A549 (cell line): ENCODE data around the gene TMC6. TPM values are rescaled to one million over a fixed set of nuclear protein-coding genes. Genes with fewer than 3 reads are reported as not detected.

Source experiments
- ATAC-seq, 2 experiments: fragments of 200-7000 bp in 1 of 2; fragments of >200 bp in 1 of 2; cut with Nextera tagmentation in 1 of 2; cut with Tn5 transposase in 1 of 2; 3 replicates each; pipeline versions ENCODE4 v1.8.0 to v1.9.1; 2018 to 2020; ENCODE audit warnings: mild to moderate bottlenecking in 1 of 2, moderate library complexity in 1 of 2
- CTCF ChIA-PET: fragments of 300-600 bp; sonication (Branson Sonifier 250); formaldehyde crosslinking; extraction: SDS; loops from one replicate; lab custom pipeline; 2021; ENCODE audit warnings: antibody characterized with exemption, inconsistent platforms; lab: Yijun Ruan, JAX
- POLR2A ChIA-PET: fragments of 350-600 bp; formaldehyde crosslinking; extraction: SDS; loops from one replicate; lab custom pipeline; 2021; ENCODE audit warnings: antibody characterized with exemption, inconsistent platforms; lab: Yijun Ruan, JAX
- DNase-seq, 2 experiments: peaks; one replicate each; pipeline versions ENCODE4 v3.0.0 to v3.0.0-alpha.2; 2011 to 2016; ENCODE audit warnings: low read depth in 1 of 2, low spot score in 1 of 2
- FAIRE-seq: peaks from 2 replicates; lab custom pipeline; 2011; peaks lifted over from hg19 to GRCh38; lab: Jason Lieb, UNC
- H3K27ac ChIP-seq, 2 experiments: fragments of >200 bp; sonication (Bioruptor Twin); formaldehyde crosslinking; 3 replicates each; pipeline ENCODE4 v1.5.1; 2016 to 2017
- H3K4me1 ChIP-seq: fragments of >200 bp; sonication (Bioruptor Twin); formaldehyde crosslinking; 3 replicates; pipeline ENCODE4 v1.6.1; 2016
- H3K4me2 ChIP-seq: fragments of >200 bp; sonication (Bioruptor Twin); formaldehyde crosslinking; 3 replicates; pipeline ENCODE4 v1.6.1; 2016
- H3K4me3 ChIP-seq: fragments of >200 bp; sonication (Bioruptor Twin); formaldehyde crosslinking; 3 replicates; pipeline ENCODE4 v1.5.1; 2016
- H3K9me3 ChIP-seq: fragments of >200 bp; sonication (Bioruptor Twin); formaldehyde crosslinking; 3 replicates; pipeline ENCODE4 v1.6.1; 2016
- BHLHE40 ChIP-seq: IDR thresholded peaks from 2 replicates; pipeline ENCODE4 v1.6.1; 2012; ENCODE audit warnings: low read depth, low read length, inconsistent platforms
- CEBPB ChIP-seq, 2 experiments: fragments of >200 bp in 1 of 2; sonication (Bioruptor Twin) in 1 of 2; formaldehyde crosslinking in 1 of 2; IDR thresholded peaks; 2 replicates each; pipeline ENCODE4 v1.6.1; 2012 to 2016
- ESRRA ChIP-seq: fragments of 150-350 bp; IDR thresholded peaks from 2 replicates; pipeline ENCODE4 v1.6.1; 2014; ENCODE audit warnings: mild to moderate bottlenecking, low read length, borderline replicate concordance
- FOSB ChIP-seq: fragments of 250-450 bp; sonication (Bioruptor Pico); IDR thresholded peaks from 2 replicates; pipeline ENCODE4 v1.5.0; 2020; ENCODE audit warnings: mild to moderate bottlenecking, moderate library complexity
- FOSL2 ChIP-seq, 2 experiments: fragments of 450-650 bp in 1 of 2; fragments of >200 bp in 1 of 2; sonication (Bioruptor Twin) in 1 of 2; formaldehyde crosslinking; IDR thresholded peaks; 2 replicates each; pipeline versions ENCODE4 v1.5.0 to v1.6.1; 2016 to 2020; ENCODE audit warnings: mild to moderate bottlenecking in 1 of 2, moderate library complexity in 1 of 2
- FOXS1 ChIP-seq: fragments of 250-450 bp; sonication (Bioruptor Pico); IDR thresholded peaks from 2 replicates; pipeline ENCODE4 v1.5.0; 2020; ENCODE audit warnings: mild to moderate bottlenecking, moderate library complexity
- GATA3 ChIP-seq: IDR thresholded peaks from 2 replicates; pipeline ENCODE4 v1.6.1; 2012; ENCODE audit warnings: borderline replicate concordance
- HDAC2 ChIP-seq: fragments of 200-600 bp; sonication (generic); IDR thresholded peaks from 2 replicates; pipeline ENCODE4 v1.6.1; 2016
- HEYL ChIP-seq: fragments of 250-450 bp; sonication (Bioruptor Pico); IDR thresholded peaks from 2 replicates; pipeline ENCODE4 v1.8.0; 2021; ENCODE audit warnings: mild to moderate bottlenecking, moderate library complexity
- HOXA7 ChIP-seq: fragments of 250-450 bp; sonication (Bioruptor Pico); IDR thresholded peaks from 2 replicates; pipeline ENCODE4 v1.5.0; 2020; ENCODE audit warnings: mild to moderate bottlenecking, moderate library complexity
- KDM5A ChIP-seq: fragments of 200-600 bp; sonication (generic); IDR thresholded peaks from 2 replicates; pipeline ENCODE4 v1.6.1; 2016; ENCODE audit warnings: antibody characterized with exemption, mild to moderate bottlenecking
- MAFK ChIP-seq: fragments of 450-650 bp; IDR thresholded peaks from 2 replicates; pipeline ENCODE4 v1.6.1; 2014; ENCODE audit not compliant: partially characterized antibody
- MYC ChIP-seq: IDR thresholded peaks from 2 replicates; pipeline ENCODE4 v1.6.1; 2012; ENCODE audit warnings: mild to moderate bottlenecking, inconsistent platforms, low read length, improper control_type of control experiment, borderline replicate concordance
- NPAS2 ChIP-seq: fragments of 250-450 bp; sonication (Bioruptor Pico); IDR thresholded peaks from 2 replicates; pipeline ENCODE4 v1.8.0; 2022; ENCODE audit warnings: mild to moderate bottlenecking, moderate library complexity, borderline replicate concordance
- RARB ChIP-seq: fragments of 250-450 bp; sonication (Bioruptor Pico); IDR thresholded peaks from 2 replicates; pipeline ENCODE4 v1.8.0; 2021; ENCODE audit warnings: mild to moderate bottlenecking, moderate library complexity
- RFX5 ChIP-seq: fragments of 450-650 bp; IDR thresholded peaks from 2 replicates; pipeline ENCODE4 v1.7.1; 2014; ENCODE audit warnings: antibody characterized with exemption, mild to moderate bottlenecking, moderate library complexity
- TFCP2L1 ChIP-seq: fragments of 250-450 bp; sonication (Bioruptor Pico); IDR thresholded peaks from 2 replicates; pipeline ENCODE4 v1.5.0; 2021; ENCODE audit warnings: mild to moderate bottlenecking
- ZFP36 ChIP-seq: fragments of 450-650 bp; IDR thresholded peaks from 2 replicates; pipeline ENCODE4 v1.6.1; 2014; ENCODE audit warnings: borderline replicate concordance; ENCODE audit not compliant: partially characterized antibody
- WGBS: methylation state at CpG from one replicate; pipeline ENCODE4 v1.1.6; 2017; ENCODE audit errors: missing lambda C conversion rate; 5-methylcytosine and 5-hydroxymethylcytosine counted together
- polyA plus RNA-seq, 4 experiments: library from polyadenylated mRNA; depleted of rRNA in 3 of 4; stranded (reverse); fragments of >200 nt; fragmentation: RNase III in 1 of 4; extraction: RNeasy Plus Mini Kit Qiagen cat#74134 plus additional on column Dnase treatment in 1 of 4; gene quantifications; 2 replicates in 3 of 4; 3 replicates in 1 of 4; pipeline ENCODE4 v1.2.3, GENCODE V29; 2011 to 2017
- TF ChIP-seq, protein P1 (sequence below): fragments of >200 bp; sonication (Bioruptor Twin); formaldehyde crosslinking; IDR thresholded peaks from 3 replicates; pipeline ENCODE4 v1.6.1; 2016
- TF ChIP-seq, protein P2 (sequence below): fragments of 450-650 bp; IDR thresholded peaks from 2 replicates; pipeline ENCODE4 v1.6.1; 2014; ENCODE audit warnings: antibody characterized with exemption
- TF ChIP-seq, protein P3 (sequence below): IDR thresholded peaks from 2 replicates; pipeline ENCODE4 v1.6.1; 2012
- TF ChIP-seq, protein P4 (sequence below): fragments of 250-450 bp; sonication (Bioruptor Pico); IDR thresholded peaks from 2 replicates; pipeline ENCODE4 v1.5.0; 2020; ENCODE audit warnings: low read depth, mild to moderate bottlenecking, moderate library complexity
- TF ChIP-seq, protein P5 (sequence below): fragments of >200 bp; sonication (Bioruptor Twin); formaldehyde crosslinking; IDR thresholded peaks from 2 replicates; pipeline ENCODE4 v1.6.1; 2016
- TF ChIP-seq, protein P6 (sequence below): IDR thresholded peaks from 2 replicates; pipeline ENCODE4 v1.6.1; 2012; ENCODE audit warnings: low read depth, borderline replicate concordance
- TF ChIP-seq, protein P7 (sequence below): fragments of 250-450 bp; sonication (Bioruptor Pico); IDR thresholded peaks from 2 replicates; pipeline ENCODE4 v1.5.0; 2021; ENCODE audit warnings: mild to moderate bottlenecking, moderate library complexity, borderline replicate concordance

The TMC6 gene
- polyA plus RNA-seq, 2 of the 4 experiments (the other 2 are of a cell fraction): 4.7 to 9.4 TPM

DNA sequence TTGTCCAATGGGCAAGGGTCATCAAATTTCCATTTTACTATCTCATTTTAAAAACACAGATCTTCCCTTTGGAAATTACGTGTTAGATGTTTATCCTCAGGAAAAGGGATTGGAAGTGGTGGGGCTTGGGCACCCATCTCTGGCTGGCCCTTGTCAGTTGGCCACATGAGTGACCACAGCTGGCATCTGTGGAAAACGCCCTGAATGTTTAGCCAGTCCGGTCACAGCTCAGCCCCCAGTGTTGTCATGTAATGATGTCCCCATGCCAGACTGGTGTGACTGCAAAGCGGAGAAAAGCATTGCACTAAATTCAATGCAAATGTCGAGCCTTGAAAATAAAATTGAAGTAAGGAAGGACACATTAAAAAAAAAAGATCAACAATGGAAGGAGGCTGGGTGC, 53.0 kb downstream of the TMC6 start:
- Histone ChIP-seq H3K9me3 (no peaks in the 10 kb centered on the region), H3K4me1 (no peaks in the 10 kb centered on the region), H3K4me2 (no peak overlapping the region), H3K4me3 (no peak overlapping the region), H3K27ac (no peak overlapping the region)
- WGBS: 81% methylated on average over 5 of the region's 5 CpGs
- ChIA-PET CTCF (interaction anchor here (0.6 kb wide), 1 partner anchor 61 kb away, joined by 4 read pairs; no protein-coding TSS in a partner anchor), POLR2A (no interaction called here)
- FAIRE-seq (no peak), ATAC-seq (no peak), DNase-seq (no peak)
- TF ChIP-seq, protein P1, sequence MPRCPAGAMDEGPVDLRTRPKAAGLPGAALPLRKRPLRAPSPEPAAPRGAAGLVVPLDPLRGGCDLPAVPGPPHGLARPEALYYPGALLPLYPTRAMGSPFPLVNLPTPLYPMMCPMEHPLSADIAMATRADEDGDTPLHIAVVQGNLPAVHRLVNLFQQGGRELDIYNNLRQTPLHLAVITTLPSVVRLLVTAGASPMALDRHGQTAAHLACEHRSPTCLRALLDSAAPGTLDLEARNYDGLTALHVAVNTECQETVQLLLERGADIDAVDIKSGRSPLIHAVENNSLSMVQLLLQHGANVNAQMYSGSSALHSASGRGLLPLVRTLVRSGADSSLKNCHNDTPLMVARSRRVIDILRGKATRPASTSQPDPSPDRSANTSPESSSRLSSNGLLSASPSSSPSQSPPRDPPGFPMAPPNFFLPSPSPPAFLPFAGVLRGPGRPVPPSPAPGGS: no peak
- no peak for TF ChIP-seq BHLHE40
- TF ChIP-seq MYC: no peak
- TF ChIP-seq MAFK: no peak
- TF ChIP-seq, protein P2, sequence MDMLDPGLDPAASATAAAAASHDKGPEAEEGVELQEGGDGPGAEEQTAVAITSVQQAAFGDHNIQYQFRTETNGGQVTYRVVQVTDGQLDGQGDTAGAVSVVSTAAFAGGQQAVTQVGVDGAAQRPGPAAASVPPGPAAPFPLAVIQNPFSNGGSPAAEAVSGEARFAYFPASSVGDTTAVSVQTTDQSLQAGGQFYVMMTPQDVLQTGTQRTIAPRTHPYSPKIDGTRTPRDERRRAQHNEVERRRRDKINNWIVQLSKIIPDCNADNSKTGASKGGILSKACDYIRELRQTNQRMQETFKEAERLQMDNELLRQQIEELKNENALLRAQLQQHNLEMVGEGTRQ: no peak
- no peak for TF ChIP-seq FOSL2 (IDR thresholded peaks at IDR 0.05)
- TF ChIP-seq FOSL2 (CRISPR knock-in tag; IDR thresholded peaks at IDR 0.05): no peak
- no peak for TF ChIP-seq CEBPB (IDR thresholded peaks at IDR 0.05)
- TF ChIP-seq, protein P3, sequence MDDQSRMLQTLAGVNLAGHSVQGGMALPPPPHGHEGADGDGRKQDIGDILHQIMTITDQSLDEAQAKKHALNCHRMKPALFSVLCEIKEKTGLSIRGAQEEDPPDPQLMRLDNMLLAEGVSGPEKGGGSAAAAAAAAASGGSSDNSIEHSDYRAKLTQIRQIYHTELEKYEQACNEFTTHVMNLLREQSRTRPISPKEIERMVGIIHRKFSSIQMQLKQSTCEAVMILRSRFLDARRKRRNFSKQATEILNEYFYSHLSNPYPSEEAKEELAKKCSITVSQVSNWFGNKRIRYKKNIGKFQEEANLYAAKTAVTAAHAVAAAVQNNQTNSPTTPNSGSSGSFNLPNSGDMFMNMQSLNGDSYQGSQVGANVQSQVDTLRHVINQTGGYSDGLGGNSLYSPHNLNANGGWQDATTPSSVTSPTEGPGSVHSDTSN: no peak
- TF ChIP-seq GATA3: no peak
- TF ChIP-seq, protein P4, sequence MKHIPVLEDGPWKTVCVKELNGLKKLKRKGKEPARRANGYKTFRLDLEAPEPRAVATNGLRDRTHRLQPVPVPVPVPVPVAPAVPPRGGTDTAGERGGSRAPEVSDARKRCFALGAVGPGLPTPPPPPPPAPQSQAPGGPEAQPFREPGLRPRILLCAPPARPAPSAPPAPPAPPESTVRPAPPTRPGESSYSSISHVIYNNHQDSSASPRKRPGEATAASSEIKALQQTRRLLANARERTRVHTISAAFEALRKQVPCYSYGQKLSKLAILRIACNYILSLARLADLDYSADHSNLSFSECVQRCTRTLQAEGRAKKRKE (CRISPR knock-in tag): no peak
- TF ChIP-seq NPAS2 (CRISPR knock-in tag): no peak
- no peak for TF ChIP-seq RARB (CRISPR knock-in tag)
- TF ChIP-seq HDAC2: no peak

DNA sequence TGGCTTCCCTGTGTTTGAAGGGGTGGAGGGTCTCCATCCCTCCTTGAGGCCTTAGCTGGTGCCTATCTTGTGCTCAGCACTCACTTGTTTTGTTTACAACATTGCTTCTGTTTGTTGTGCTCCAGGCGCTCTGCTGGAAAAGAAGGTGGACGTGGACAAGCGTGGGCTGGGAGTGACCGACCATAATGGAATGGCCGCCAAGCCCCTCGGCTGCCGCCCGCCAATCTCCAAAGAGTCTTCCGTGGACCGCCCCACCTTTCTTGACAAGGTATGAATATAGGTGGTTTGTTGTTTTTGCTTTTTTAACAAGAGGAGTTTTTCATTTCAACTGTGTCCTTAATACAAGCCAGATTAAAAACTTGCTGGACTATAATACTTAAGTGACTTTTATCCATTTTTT, 53.5 kb downstream of the TMC6 start:
- Histone ChIP-seq H3K4me2 (no peak overlapping the region), H3K4me1 (no peaks in the 10 kb centered on the region), H3K9me3 (no peaks in the 10 kb centered on the region), H3K4me3 (no peak overlapping the region), H3K27ac (no peak overlapping the region)
- TF ChIP-seq BHLHE40 (no peak), ESRRA (no peak), ZFP36 (no peak), MYC (no peak), HEYL (CRISPR knock-in tag) (no peak)
- TF ChIP-seq, protein P5, sequence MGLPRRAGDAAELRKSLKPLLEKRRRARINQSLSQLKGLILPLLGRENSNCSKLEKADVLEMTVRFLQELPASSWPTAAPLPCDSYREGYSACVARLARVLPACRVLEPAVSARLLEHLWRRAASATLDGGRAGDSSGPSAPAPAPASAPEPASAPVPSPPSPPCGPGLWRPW: no peak
- TF ChIP-seq, protein P6, sequence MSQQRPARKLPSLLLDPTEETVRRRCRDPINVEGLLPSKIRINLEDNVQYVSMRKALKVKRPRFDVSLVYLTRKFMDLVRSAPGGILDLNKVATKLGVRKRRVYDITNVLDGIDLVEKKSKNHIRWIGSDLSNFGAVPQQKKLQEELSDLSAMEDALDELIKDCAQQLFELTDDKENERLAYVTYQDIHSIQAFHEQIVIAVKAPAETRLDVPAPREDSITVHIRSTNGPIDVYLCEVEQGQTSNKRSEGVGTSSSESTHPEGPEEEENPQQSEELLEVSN: no peak
- CTCF ChIA-PET: interaction anchor here (0.6 to 2.3 kb wide), 2 partner anchors 10 to 62 kb away, joined by 4 to 10 read pairs; no protein-coding TSS in a partner anchor
- POLR2A ChIA-PET: no interaction called here
- peak; percentile 46 for FAIRE-seq
- WGBS: 98% methylated on average over 10 of the region's 10 CpGs
- DNase-seq: no peak
- no peak for ATAC-seq

DNA sequence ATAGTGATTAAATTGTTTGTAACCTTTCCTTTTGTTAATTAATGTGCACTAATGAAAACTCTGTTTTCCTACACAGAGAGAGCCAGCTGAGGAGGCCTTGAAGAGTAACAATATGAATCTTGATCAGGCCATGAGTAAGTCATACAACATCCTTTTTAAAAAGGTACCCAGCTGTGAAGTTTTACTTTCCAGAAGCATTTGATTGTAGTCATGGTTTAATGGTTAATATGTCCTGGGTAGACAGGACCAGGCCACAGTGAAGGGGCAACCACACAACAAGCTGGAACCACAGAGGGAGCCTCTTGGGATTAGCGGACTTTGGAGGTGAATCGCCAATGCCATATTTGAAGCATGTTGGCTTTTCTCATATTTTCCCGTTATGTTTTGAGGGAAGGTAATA, 55.6 kb downstream of the TMC6 start:
- H3K4me3 ChIP-seq: no peak overlapping the region
- WGBS: 93% methylated on average over 3 of the region's 3 CpGs
- H3K4me2 ChIP-seq: no peak overlapping the region
- TF ChIP-seq FOSB (no peak), TFCP2L1 (CRISPR knock-in tag) (no peak), FOXS1 (no peak), HOXA7 (CRISPR knock-in tag) (no peak), ZFP36 (no peak), RFX5 (no peak), NPAS2 (CRISPR knock-in tag) (no peak), RARB (CRISPR knock-in tag) (no peak), KDM5A (no peak), ESRRA (no peak)
- TF ChIP-seq, protein P2: no peak
- TF ChIP-seq, protein P7, sequence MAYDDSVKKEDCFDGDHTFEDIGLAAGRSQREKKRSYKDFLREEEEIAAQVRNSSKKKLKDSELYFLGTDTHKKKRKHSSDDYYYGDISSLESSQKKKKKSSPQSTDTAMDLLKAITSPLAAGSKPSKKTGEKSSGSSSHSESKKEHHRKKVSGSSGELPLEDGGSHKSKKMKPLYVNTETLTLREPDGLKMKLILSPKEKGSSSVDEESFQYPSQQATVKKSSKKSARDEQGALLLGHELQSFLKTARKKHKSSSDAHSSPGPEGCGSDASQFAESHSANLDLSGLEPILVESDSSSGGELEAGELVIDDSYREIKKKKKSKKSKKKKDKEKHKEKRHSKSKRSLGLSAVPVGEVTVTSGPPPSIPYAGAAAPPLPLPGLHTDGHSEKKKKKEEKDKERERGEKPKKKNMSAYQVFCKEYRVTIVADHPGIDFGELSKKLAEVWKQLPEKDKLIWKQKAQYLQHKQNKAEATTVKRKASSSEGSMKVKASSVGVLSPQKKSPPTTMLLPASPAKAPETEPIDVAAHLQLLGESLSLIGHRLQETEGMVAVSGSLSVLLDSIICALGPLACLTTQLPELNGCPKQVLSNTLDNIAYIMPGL (CRISPR knock-in tag): no peak
- DNase-seq (no peak), FAIRE-seq (peak; percentile 54), ATAC-seq (no peak)
- ChIA-PET POLR2A (no interaction called here), CTCF (interaction anchor here (0.8 to 2.3 kb wide), 2 partner anchors 12 to 171 kb away, joined by 3 to 10 read pairs; no protein-coding TSS in a partner anchor)
- no peak overlapping the region for H3K27ac ChIP-seq
- H3K9me3 ChIP-seq: no peaks in the 10 kb centered on the region
- no peaks in the 10 kb centered on the region for H3K4me1 ChIP-seq
